Mesenchymal stem cell (in vitro differentiated cells and primary cell): ENCODE data around the gene POU5F1.

Experiments used
- DNase-seq: peaks from one replicate; pipeline ENCODE4 v3.0.0-alpha.2; 2013
- H2AFZ ChIP-seq: one replicate; pipeline ENCODE4 v1.6.1; 2013; ENCODE audit warnings: low read depth, mild to moderate bottlenecking, control low read depth, inconsistent platforms, low read length, moderate library complexity
- H2AK5ac ChIP-seq: 2 replicates; pipeline ENCODE4 v1.6.1; 2013; ENCODE audit warnings: low read length, moderate library complexity, mild to moderate bottlenecking, inconsistent platforms; ENCODE audit not compliant: severe bottlenecking
- H2BK120ac ChIP-seq: one replicate; pipeline ENCODE4 v1.6.1; 2013; ENCODE audit warnings: low read depth, mild to moderate bottlenecking, inconsistent platforms, low read length, moderate library complexity
- H2BK12ac ChIP-seq, 2 experiments: one replicate each; pipeline ENCODE4 v1.6.1; 2013; ENCODE audit warnings: inconsistent platforms in 2 of 2, low read length in 2 of 2, mild to moderate bottlenecking in 2 of 2, moderate library complexity in 2 of 2, control low read depth in 1 of 2
- H2BK15ac ChIP-seq: one replicate; pipeline ENCODE4 v1.6.1; 2013; ENCODE audit warnings: mild to moderate bottlenecking, low read depth, inconsistent platforms; ENCODE audit not compliant: poor library complexity, severe bottlenecking
- H2BK5ac ChIP-seq: 2 replicates; pipeline ENCODE4 v1.6.1; 2013; ENCODE audit warnings: low read depth, mild to moderate bottlenecking, low read length, control low read depth, inconsistent platforms; ENCODE audit not compliant: poor library complexity, severe bottlenecking
- H3K14ac ChIP-seq, 2 experiments: one replicate each; pipeline ENCODE4 v1.6.1; 2013; ENCODE audit warnings: inconsistent platforms in 2 of 2, low read length in 2 of 2, control low read depth in 1 of 2, mild to moderate bottlenecking in 1 of 2, moderate library complexity in 1 of 2
- H3K18ac ChIP-seq, 2 experiments: one replicate each; pipeline ENCODE4 v1.6.1; 2013; ENCODE audit warnings: inconsistent platforms in 2 of 2, low read length in 2 of 2, control low read depth in 1 of 2, low read depth in 1 of 2, mild to moderate bottlenecking in 1 of 2
- H3K23ac ChIP-seq, 2 experiments: one replicate each; pipeline ENCODE4 v1.6.1; 2013; ENCODE audit warnings: inconsistent platforms in 2 of 2, low read length in 2 of 2, mild to moderate bottlenecking in 2 of 2, moderate library complexity in 2 of 2, control low read depth in 1 of 2
- H3K27ac ChIP-seq: 2 replicates; pipeline ENCODE4 v1.5.1; 2013; ENCODE audit warnings: mild to moderate bottlenecking, moderate library complexity, low read length, control low read depth, inconsistent platforms; ENCODE audit not compliant: poor library complexity, severe bottlenecking
- H3K27me3 ChIP-seq, 2 experiments: 2 replicates each; pipeline versions ENCODE4 v1.6.1 to v1.7.0; 2013; ENCODE audit warnings: low read length in 2 of 2, mild to moderate bottlenecking in 2 of 2, moderate library complexity in 2 of 2, control low read depth in 1 of 2, inconsistent platforms in 1 of 2; ENCODE audit not compliant: control insufficient read depth in 1 of 2, insufficient read depth in 1 of 2
- H3K36me3 ChIP-seq, 2 experiments: 2 replicates each; pipeline versions ENCODE4 v1.6.1 to v1.7.0; 2013; ENCODE audit warnings: low read length in 2 of 2, control low read depth in 1 of 2, inconsistent platforms in 1 of 2, low read depth in 1 of 2, mild to moderate bottlenecking in 1 of 2; ENCODE audit not compliant: insufficient read depth in 2 of 2, control insufficient read depth in 1 of 2
- H3K4ac ChIP-seq, 2 experiments: one replicate each; pipeline ENCODE4 v1.6.1; 2013; ENCODE audit warnings: inconsistent platforms in 2 of 2, low read length in 2 of 2, mild to moderate bottlenecking in 2 of 2, moderate library complexity in 2 of 2, control low read depth in 1 of 2, low read depth in 1 of 2
- H3K4me1 ChIP-seq: 2 replicates; pipeline ENCODE4 v1.6.1; 2013; ENCODE audit warnings: low read depth, low read length, control low read depth; ENCODE audit not compliant: control insufficient read depth, insufficient read depth
- H3K4me2 ChIP-seq: 2 replicates; pipeline ENCODE4 v1.6.1; 2013; ENCODE audit warnings: low read length, mild to moderate bottlenecking, inconsistent platforms; ENCODE audit not compliant: poor library complexity, severe bottlenecking
- H3K4me3 ChIP-seq, 2 experiments: 2 replicates each; pipeline versions ENCODE4 v1.5.1 to v1.7.0; 2013; ENCODE audit warnings: low read length in 2 of 2, mild to moderate bottlenecking in 2 of 2, control low read depth in 1 of 2, low read depth in 1 of 2; ENCODE audit not compliant: insufficient read depth in 1 of 2
- H3K79me1 ChIP-seq: replicated peaks from 2 replicates; pipeline ENCODE4 v1.6.1; 2013; ENCODE audit warnings: mild to moderate bottlenecking, control low read depth, low read length, inconsistent platforms; ENCODE audit not compliant: poor library complexity, severe bottlenecking
- H3K9ac ChIP-seq: 2 replicates; pipeline ENCODE4 v1.7.0; 2013; ENCODE audit warnings: mild to moderate bottlenecking, low read length, moderate library complexity
- H3K9me3 ChIP-seq: 2 replicates; pipeline ENCODE4 v1.7.0; 2013; ENCODE audit warnings: mild to moderate bottlenecking, low read length; ENCODE audit not compliant: control insufficient read depth
- H4K8ac ChIP-seq: one replicate; pipeline ENCODE4 v1.6.1; 2013; ENCODE audit warnings: inconsistent platforms, mild to moderate bottlenecking, low read length, moderate library complexity
- H4K91ac ChIP-seq: one replicate; pipeline ENCODE4 v1.6.1; 2013; ENCODE audit warnings: mild to moderate bottlenecking, low read length, inconsistent platforms
- WGBS: methylation state at CpG from one replicate; pipeline ENCODE4 v1.1.7; 2013; ENCODE audit warnings: mixed read lengths; 5-methylcytosine and 5-hydroxymethylcytosine counted together

The POU5F1 gene

DNA sequence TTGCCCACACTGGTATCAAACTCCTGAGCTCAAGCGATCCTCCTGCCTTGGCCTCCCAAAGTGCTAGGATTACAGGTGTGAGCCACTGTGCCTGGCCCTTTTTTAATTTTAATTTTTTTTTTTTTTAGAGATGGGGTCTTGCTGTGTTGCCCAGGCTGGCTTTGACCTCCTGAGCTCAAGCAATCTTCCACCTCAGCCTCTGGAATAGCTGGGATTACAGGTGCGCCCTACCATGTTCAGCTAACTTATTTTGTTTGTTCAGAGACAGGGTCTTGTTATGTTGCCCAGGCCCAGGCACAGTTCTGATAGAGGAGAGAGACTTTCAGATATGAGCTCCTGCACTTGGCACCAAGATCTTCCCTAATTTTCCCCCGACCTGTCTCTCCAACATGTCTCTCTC is 39.7 kb downstream of the POU5F1 start:
- no peaks in the 10 kb centered on the region for H3K9me3 ChIP-seq
- no peak overlapping the region for H2BK120ac ChIP-seq
- H3K4ac ChIP-seq, result no peak overlapping the region
- H3K4me1 ChIP-seq, result peaks cover 10% of the 10 kb centered on the region
- no peak overlapping the region for H2BK5ac ChIP-seq
- H3K79me1 ChIP-seq, result no peaks in the 10 kb centered on the region
- no peak overlapping the region for H3K9ac ChIP-seq
- H2BK12ac ChIP-seq, result no peak overlapping the region
- no peak overlapping the region for H2BK15ac ChIP-seq
- H3K27me3 ChIP-seq, result peaks cover 13 to 29% of the 10 kb centered on the region in 2 experiments
- no peak overlapping the region for H3K4me2 ChIP-seq
- peaks cover 0 to 2% of the 10 kb centered on the region in 2 experiments for H3K36me3 ChIP-seq
- DNase-seq, result no peak
- no peak overlapping the region for H3K27ac ChIP-seq
- H3K4me3 ChIP-seq, result no peak overlapping the region
- WGBS, result 91% methylated on average over 2 of the region's 3 CpGs
- H3K18ac ChIP-seq, result no peak overlapping the region
- H2AK5ac ChIP-seq, result no peak overlapping the region
- no peak overlapping the region for H2AFZ ChIP-seq
- H3K14ac ChIP-seq, result no peak overlapping the region
- H4K91ac ChIP-seq, result no peak overlapping the region
- no peak overlapping the region for H4K8ac ChIP-seq
- no peak overlapping the region for H3K23ac ChIP-seq

DNA sequence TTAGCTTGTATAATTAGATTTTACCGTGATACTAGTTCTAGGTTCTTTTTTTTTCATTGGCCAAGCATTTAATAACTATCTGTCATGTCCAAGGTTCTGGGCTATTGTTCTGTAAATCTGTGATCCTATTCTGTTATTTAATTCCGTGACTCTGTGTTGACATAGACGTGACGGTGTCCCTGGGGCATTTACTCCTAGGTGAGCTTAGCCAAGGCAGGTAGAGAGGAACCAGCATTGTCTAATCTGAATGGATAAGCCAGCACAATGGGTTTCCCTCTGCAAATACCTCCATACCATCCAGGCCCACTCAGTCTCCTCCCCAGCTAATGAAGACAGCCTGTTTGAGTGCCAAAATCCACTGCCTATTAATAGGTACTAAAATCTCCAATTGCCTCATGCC is 41.4 kb downstream of the POU5F1 start:
- Histone ChIP-seq H3K4me2 (no peak overlapping the region), H3K9me3 (no peaks in the 10 kb centered on the region), H2AFZ (no peak overlapping the region), H3K79me1 (no peaks in the 10 kb centered on the region), H3K27ac (no peak overlapping the region), H4K91ac (no peak overlapping the region), H3K18ac (no peak overlapping the region), H3K27me3 (peaks cover 13 to 29% of the 10 kb centered on the region in 2 experiments), H3K4ac (no peak overlapping the region), H3K4me3 (no peak overlapping the region), H2BK5ac (no peak overlapping the region), H3K9ac (no peak overlapping the region), H2BK12ac (no peak overlapping the region), H2BK15ac (no peak overlapping the region), H3K4me1 (peaks cover 18% of the 10 kb centered on the region), H4K8ac (no peak overlapping the region), H2AK5ac (no peak overlapping the region), H3K23ac (no peak overlapping the region), H2BK120ac (no peak overlapping the region), H3K36me3 (peaks cover 0 to 2% of the 10 kb centered on the region in 2 experiments), H3K14ac (no peak overlapping the region)
- 87% methylated on average over 3 of the region's 4 CpGs for WGBS
- DNase-seq, result no peak

DNA sequence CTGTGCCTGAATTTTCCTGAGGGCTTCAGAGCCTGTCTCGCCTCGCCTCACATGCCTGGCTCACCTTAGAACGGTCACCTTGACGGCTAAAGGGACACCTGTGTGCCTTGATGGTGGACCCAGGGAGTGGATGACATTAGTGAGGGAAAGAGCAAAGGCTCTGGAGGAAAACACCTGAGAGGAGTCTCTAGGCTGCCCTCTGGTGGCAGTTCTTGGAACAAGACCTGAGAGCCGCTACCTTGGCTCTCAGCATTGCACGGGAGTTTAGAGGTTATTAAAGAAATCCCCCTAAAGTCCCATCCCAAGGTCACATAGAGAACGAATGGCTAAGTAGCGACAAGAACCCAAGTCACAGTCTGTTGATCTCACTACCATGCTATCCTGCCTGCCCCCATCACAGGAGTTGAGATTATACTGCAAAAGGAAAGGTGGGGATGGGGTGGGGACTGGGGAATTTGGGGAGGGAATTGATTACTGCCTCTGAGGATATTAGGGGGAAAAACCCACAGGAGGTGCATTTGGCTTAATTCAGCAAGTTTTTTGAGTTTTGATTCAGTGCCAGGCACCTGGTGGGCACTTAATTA is 42.3 kb downstream of the POU5F1 start:
- Histone ChIP-seq H3K9me3 (no peaks in the 10 kb centered on the region), H3K27me3 (peaks cover 13 to 31% of the 10 kb centered on the region in 2 experiments), H2BK15ac (no peak overlapping the region), H3K27ac (no peak overlapping the region), H4K91ac (no peak overlapping the region), H3K14ac (no peak overlapping the region), H3K79me1 (no peaks in the 10 kb centered on the region), H3K18ac (no peak overlapping the region), H2AFZ (no peak overlapping the region), H3K4me1 (peaks cover 27% of the 10 kb centered on the region), H2BK5ac (no peak overlapping the region), H3K4me3 (no peak overlapping the region), H2AK5ac (no peak overlapping the region), H3K4me2 (no peak overlapping the region), H4K8ac (no peak overlapping the region), H3K23ac (no peak overlapping the region), H3K36me3 (peaks cover 0 to 2% of the 10 kb centered on the region in 2 experiments), H2BK120ac (no peak overlapping the region), H3K4ac (no peak overlapping the region), H3K9ac (no peak overlapping the region), H2BK12ac (no peak overlapping the region)
- 1% methylated on average over 8 of the region's 8 CpGs for WGBS
- peak; percentile 45 for DNase-seq

DNA sequence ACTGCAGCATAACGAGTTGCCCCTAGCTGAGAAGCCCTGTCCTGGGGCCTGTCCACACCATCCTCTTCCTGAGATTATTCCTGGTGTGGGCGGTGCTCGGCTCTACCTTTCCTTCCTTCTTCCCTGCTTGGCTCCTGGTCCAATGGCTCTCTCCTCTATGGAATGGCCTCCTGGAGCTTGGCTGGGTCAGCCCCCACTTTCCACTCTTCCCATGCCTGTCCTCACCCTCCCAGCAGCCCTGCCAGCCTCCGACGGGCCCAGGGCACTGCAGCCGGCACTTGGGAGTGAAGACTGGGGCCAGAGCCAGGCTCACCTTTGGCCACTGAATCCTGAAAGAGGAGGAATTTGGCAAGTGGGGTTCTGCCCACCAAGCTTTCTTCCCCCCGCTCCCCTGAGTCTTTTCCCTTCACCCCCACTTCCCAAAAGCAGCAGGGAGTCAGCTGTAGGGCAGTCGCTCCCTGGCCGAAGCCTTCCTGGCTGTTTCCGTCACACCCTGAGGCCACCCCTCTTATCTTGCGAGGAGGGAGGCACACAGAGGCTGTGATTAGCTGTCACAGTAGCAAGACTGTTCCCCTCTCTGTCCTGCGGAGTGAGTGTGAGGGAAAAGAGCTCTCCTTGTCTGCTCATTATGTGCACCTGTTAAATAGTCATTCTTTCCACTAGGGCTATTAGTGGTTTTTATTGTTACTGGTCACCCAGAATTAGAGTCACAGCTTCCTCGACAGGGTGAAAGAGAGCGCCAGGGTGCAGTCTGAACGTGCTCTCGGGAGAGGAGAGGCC is 43.9 kb downstream of the POU5F1 start:
- no peaks in the 10 kb centered on the region for H3K79me1 ChIP-seq
- H3K27me3 ChIP-seq, result peaks cover 13 to 36% of the 10 kb centered on the region in 2 experiments
- H4K91ac ChIP-seq, result peak overlapping the region; percentile 28
- H3K4me1 ChIP-seq, result peaks cover 36% of the 10 kb centered on the region
- H4K8ac ChIP-seq, result no peak overlapping the region
- H2BK120ac ChIP-seq, result no peak overlapping the region
- H3K4ac ChIP-seq, result no peak overlapping the region
- H3K36me3 ChIP-seq, result peaks cover 0 to 2% of the 10 kb centered on the region in 2 experiments
- DNase-seq, result no peak
- H2AFZ ChIP-seq, result no peak overlapping the region
- no peak overlapping the region for H3K23ac ChIP-seq
- H3K9me3 ChIP-seq, result no peaks in the 10 kb centered on the region
- no peak overlapping the region for H3K4me3 ChIP-seq
- H2AK5ac ChIP-seq, result peak overlapping the region; percentile 8
- H3K9ac ChIP-seq, result no peak overlapping the region
- H3K18ac ChIP-seq, result no peak overlapping the region
- H3K14ac ChIP-seq, result no peak overlapping the region
- H3K4me2 ChIP-seq, result no peak overlapping the region
- no peak overlapping the region for H2BK12ac ChIP-seq
- H2BK15ac ChIP-seq, result no peak overlapping the region
- H2BK5ac ChIP-seq, result no peak overlapping the region
- H3K27ac ChIP-seq, result no peak overlapping the region
- WGBS, result 71% methylated on average over 16 of the region's 16 CpGs
